Trophoblast cell (in vitro differentiated cells and primary cell): ENCODE results near the gene ITGB3BP.
"Not testable (repeated sequence)": the region's sequence is repeated elsewhere in the genome, so short reads cannot be mapped to it uniquely, and the experiment has no call there.

Source experiments
- DNase-seq, 2 donors: peaks; one replicate each; pipeline ENCODE4 v3.0.0-alpha.2; 2016
- H2AFZ ChIP-seq: 2 replicates; pipeline ENCODE4 v1.6.1; 2013; ENCODE audit warnings: low read length, moderate library complexity, mild to moderate bottlenecking; ENCODE audit not compliant: insufficient read depth, poor library complexity
- H2AK5ac ChIP-seq: 2 replicates; pipeline ENCODE4 v1.6.1; 2013; ENCODE audit warnings: mild to moderate bottlenecking, low read length
- H2BK120ac ChIP-seq: 2 replicates; pipeline ENCODE4 v1.6.1; 2013; ENCODE audit warnings: low read length, mild to moderate bottlenecking, moderate library complexity; ENCODE audit not compliant: insufficient read depth, poor library complexity
- H2BK12ac ChIP-seq: 2 replicates; pipeline ENCODE4 v1.6.1; 2013; ENCODE audit warnings: mild to moderate bottlenecking, low read length, moderate library complexity
- H2BK5ac ChIP-seq: 2 replicates; pipeline ENCODE4 v1.6.1; 2013; ENCODE audit warnings: low read length, low read depth, moderate library complexity, mild to moderate bottlenecking; ENCODE audit not compliant: poor library complexity
- H3K14ac ChIP-seq: 2 replicates; pipeline ENCODE4 v1.6.1; 2013; ENCODE audit warnings: mild to moderate bottlenecking, low read length
- H3K18ac ChIP-seq: 2 replicates; pipeline ENCODE4 v1.6.1; 2013; ENCODE audit warnings: mild to moderate bottlenecking, low read length
- H3K23ac ChIP-seq: 2 replicates; pipeline ENCODE4 v1.6.1; 2013; ENCODE audit warnings: low read length
- H3K27ac ChIP-seq: 2 replicates; pipeline ENCODE4 v1.5.1; 2013; ENCODE audit warnings: low read depth, mild to moderate bottlenecking, inconsistent platforms, low read length, moderate library complexity
- H3K27me3 ChIP-seq: 2 replicates; pipeline ENCODE4 v1.6.1; 2013; ENCODE audit warnings: inconsistent platforms, mild to moderate bottlenecking, low read length, moderate library complexity; ENCODE audit not compliant: insufficient read depth
- H3K36me3 ChIP-seq, 2 experiments: 1 replicate in 1 of 2; 2 replicates in 1 of 2; pipeline ENCODE4 v1.6.1; 2013; ENCODE audit warnings: low read length in 2 of 2, mild to moderate bottlenecking in 2 of 2, moderate library complexity in 1 of 2; ENCODE audit not compliant: insufficient read depth in 2 of 2, control insufficient read depth in 1 of 2
- H3K4ac ChIP-seq: 2 replicates; pipeline ENCODE4 v1.6.1; 2013; ENCODE audit warnings: low read depth, mild to moderate bottlenecking, low read length, moderate library complexity
- H3K4me1 ChIP-seq, 2 experiments: 1 replicate in 1 of 2; 2 replicates in 1 of 2; pipeline ENCODE4 v1.6.1; 2013; ENCODE audit warnings: low read length in 2 of 2, mild to moderate bottlenecking in 2 of 2, moderate library complexity in 1 of 2; ENCODE audit not compliant: insufficient read depth in 2 of 2, control insufficient read depth in 1 of 2
- H3K4me2 ChIP-seq: 2 replicates; pipeline ENCODE4 v1.6.1; 2013; ENCODE audit warnings: inconsistent platforms, mild to moderate bottlenecking, low read length, moderate library complexity
- H3K4me3 ChIP-seq: 2 replicates; pipeline ENCODE4 v1.5.1; 2013; ENCODE audit warnings: mild to moderate bottlenecking, low read depth, low read length, inconsistent platforms
- H3K79me1 ChIP-seq: one replicate; pipeline ENCODE4 v1.6.1; 2013; ENCODE audit warnings: low read length
- H3K79me2 ChIP-seq: 2 replicates; pipeline ENCODE4 v1.6.1; 2013; ENCODE audit warnings: low read length, mild to moderate bottlenecking; ENCODE audit not compliant: control insufficient read depth, insufficient read depth, poor library complexity
- H3K9ac ChIP-seq: 2 replicates; pipeline ENCODE4 v1.6.1; 2013; ENCODE audit warnings: mild to moderate bottlenecking, low read length
- H3K9me3 ChIP-seq: 2 replicates; pipeline ENCODE4 v1.6.1; 2013; ENCODE audit warnings: low read depth, mild to moderate bottlenecking, control low read depth, inconsistent platforms, low read length; ENCODE audit not compliant: insufficient read depth
- H4K12ac ChIP-seq: 2 replicates; pipeline ENCODE4 v1.6.1; 2013; ENCODE audit warnings: low read depth, mild to moderate bottlenecking, low read length, moderate library complexity
- H4K8ac ChIP-seq: 2 replicates; pipeline ENCODE4 v1.6.1; 2013; ENCODE audit warnings: low read depth, mild to moderate bottlenecking, low read length, moderate library complexity
- H4K91ac ChIP-seq: one replicate; pipeline ENCODE4 v1.6.1; 2013; ENCODE audit warnings: low read depth, mild to moderate bottlenecking, low read length, moderate library complexity
- WGBS: extraction: QIAGEN DNeasy Blood & Tissue Kit; methylation state at CpG from one replicate; pipeline ENCODE4 v1.1.7; 2013; ENCODE audit warnings: missing lambda C conversion rate; ENCODE audit not compliant: insufficient read length, insufficient coverage; ENCODE audit errors: extremely low coverage; 5-methylcytosine and 5-hydroxymethylcytosine counted together

ITGB3BP gene

DNA sequence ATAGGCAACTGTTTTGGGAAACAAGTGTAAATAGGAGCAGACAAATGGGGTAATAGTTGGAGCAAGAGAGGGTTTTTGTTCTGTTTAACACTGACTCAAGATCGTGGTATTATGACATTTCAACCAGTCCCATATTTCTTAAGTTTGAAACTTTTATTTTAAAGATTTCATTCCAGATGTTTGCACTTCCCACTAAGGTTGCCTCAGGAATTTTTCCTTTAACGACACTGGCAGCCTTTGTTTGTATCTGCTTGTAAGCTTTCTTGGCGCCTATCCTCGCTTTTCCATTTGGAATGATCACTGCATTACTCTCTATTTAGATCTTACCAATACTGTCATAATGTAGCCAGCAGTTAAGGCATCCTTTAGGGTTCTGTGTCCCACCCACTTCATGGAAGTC is 87.9 kb downstream of the ITGB3BP start:
- Histone ChIP-seq H3K27ac (no peak overlapping the region), H2BK5ac (no peak overlapping the region), H3K79me2 (no peaks in the 10 kb centered on the region), H3K79me1 (no peaks in the 10 kb centered on the region), H3K23ac (no peak overlapping the region), H3K9me3 (no peaks in the 10 kb centered on the region), H3K4me1 (no peaks in the 10 kb centered on the region), H4K12ac (no peak overlapping the region), H4K91ac (no peak overlapping the region), H3K4me3 (no peak overlapping the region), H2BK120ac (no peak overlapping the region), H2AFZ (no peak overlapping the region), H3K4ac (no peak overlapping the region), H3K9ac (no peak overlapping the region), H4K8ac (no peak overlapping the region), H3K4me2 (no peak overlapping the region), H3K36me3 (peaks cover 0 to 2% of the 10 kb centered on the region in 2 experiments), H3K27me3 (no peaks in the 10 kb centered on the region), H3K18ac (no peak overlapping the region), H2AK5ac (no peak overlapping the region), H2BK12ac (no peak overlapping the region), H3K14ac (no peak overlapping the region)
- no CpG with 5 or more reads among the region's 4 CpGs for WGBS
- no peak for DNase-seq

DNA sequence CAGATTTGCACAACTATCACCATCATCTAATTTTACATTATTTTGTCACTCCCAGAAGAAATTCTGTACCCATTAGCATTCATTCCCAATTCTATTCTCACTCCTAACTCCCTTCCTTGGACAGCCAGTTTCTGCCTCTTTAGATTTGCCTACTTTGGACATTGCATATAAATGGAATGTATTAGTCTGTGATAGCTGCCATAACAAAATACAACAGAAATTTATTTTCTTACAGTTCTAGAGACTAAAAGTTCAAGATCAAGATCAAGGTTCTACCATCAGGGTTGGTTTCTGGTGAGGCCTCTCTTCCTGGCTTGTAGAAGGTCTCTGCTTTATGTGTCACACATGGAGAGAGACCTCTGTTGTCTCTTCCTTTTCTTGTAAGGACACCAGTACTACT is 93.7 kb downstream of the ITGB3BP start:
- H3K27ac ChIP-seq: no peak overlapping the region
- no peak overlapping the region for H3K14ac ChIP-seq
- H3K4me1 ChIP-seq: no peaks in the 10 kb centered on the region
- H3K9me3 ChIP-seq: no peaks in the 10 kb centered on the region
- H4K8ac ChIP-seq: no peak overlapping the region
- no peak overlapping the region for H4K12ac ChIP-seq
- no peak overlapping the region for H2AK5ac ChIP-seq
- H3K23ac ChIP-seq: no peak overlapping the region
- H3K4ac ChIP-seq: no peak overlapping the region
- H2BK5ac ChIP-seq: no peak overlapping the region
- no peak overlapping the region for H2AFZ ChIP-seq
- no peak overlapping the region for H3K4me2 ChIP-seq
- no peak for DNase-seq
- H3K79me1 ChIP-seq: no peaks in the 10 kb centered on the region
- H2BK12ac ChIP-seq: no peak overlapping the region
- H2BK120ac ChIP-seq: no peak overlapping the region
- H3K4me3 ChIP-seq: no peak overlapping the region
- no peaks in the 10 kb centered on the region for H3K79me2 ChIP-seq
- no peaks in the 10 kb centered on the region for H3K27me3 ChIP-seq
- no peak overlapping the region for H3K9ac ChIP-seq
- H3K36me3 ChIP-seq: no peaks in the 10 kb centered on the region
- H3K18ac ChIP-seq: no peak overlapping the region
- no peak overlapping the region for H4K91ac ChIP-seq

DNA sequence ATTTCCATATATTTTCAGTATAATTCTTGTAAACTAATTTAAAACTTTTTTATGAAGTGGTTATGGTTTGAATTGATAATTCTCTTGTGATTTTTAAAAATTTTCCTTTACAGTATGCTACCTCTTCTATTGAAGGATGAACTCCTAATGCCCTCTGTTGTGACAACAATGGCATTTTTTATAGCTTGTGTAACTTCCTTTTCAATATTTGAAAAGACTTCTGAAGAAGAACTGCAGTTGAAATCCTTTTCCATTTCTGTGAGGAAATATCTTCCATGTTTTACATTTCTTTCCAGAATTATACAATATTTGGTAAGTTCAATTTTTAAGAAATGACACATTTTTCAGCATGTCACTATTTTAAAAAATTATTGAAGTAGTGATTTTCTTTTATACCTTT is 94.2 kb downstream of the ITGB3BP start:
- Histone ChIP-seq H4K12ac (no peak overlapping the region), H3K4me3 (no peak overlapping the region), H2AK5ac (no peak overlapping the region), H2BK5ac (no peak overlapping the region), H2AFZ (no peak overlapping the region), H3K18ac (no peak overlapping the region), H2BK120ac (no peak overlapping the region), H3K4me2 (no peak overlapping the region), H3K36me3 (no peaks in the 10 kb centered on the region), H2BK12ac (no peak overlapping the region), H3K79me2 (no peaks in the 10 kb centered on the region), H3K79me1 (no peaks in the 10 kb centered on the region), H4K8ac (no peak overlapping the region), H3K23ac (no peak overlapping the region), H3K27ac (no peak overlapping the region), H3K27me3 (no peaks in the 10 kb centered on the region), H4K91ac (no peak overlapping the region), H3K14ac (no peak overlapping the region), H3K9ac (no peak overlapping the region), H3K9me3 (no peaks in the 10 kb centered on the region), H3K4ac (no peak overlapping the region), H3K4me1 (no peaks in the 10 kb centered on the region)
- no peak for DNase-seq

DNA sequence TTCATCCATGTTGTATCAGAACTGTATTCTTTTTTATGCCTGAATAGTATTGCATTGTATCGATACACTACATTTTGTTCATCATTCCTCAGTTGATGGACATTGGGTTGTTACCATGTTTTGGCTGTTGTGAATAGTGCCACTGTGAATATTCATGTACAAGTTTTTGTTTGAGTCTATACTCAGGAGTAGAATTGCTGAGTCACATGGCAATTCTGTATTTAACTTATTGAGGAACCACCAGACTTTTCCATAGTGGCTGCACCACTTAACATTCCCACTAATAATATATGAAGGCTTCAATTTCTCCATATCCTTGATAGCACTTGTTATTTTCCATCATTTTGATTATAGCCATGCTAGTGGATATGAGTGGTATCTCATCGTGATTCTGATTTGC is 99.4 kb downstream of the ITGB3BP start:
- no peak overlapping the region for H3K27ac ChIP-seq
- H4K12ac ChIP-seq: no peak overlapping the region
- H3K4me1 ChIP-seq: no peaks in the 10 kb centered on the region
- no peak overlapping the region for H3K4me2 ChIP-seq
- no peaks in the 10 kb centered on the region for H3K79me2 ChIP-seq
- no peak overlapping the region for H3K14ac ChIP-seq
- H3K27me3 ChIP-seq: no peaks in the 10 kb centered on the region
- no peak overlapping the region for H3K4ac ChIP-seq
- no peak overlapping the region for H3K9ac ChIP-seq
- no peak overlapping the region for H2BK120ac ChIP-seq
- no peak for DNase-seq
- no peak overlapping the region for H2AK5ac ChIP-seq
- WGBS: no CpG with 5 or more reads among the region's 2 CpGs
- no peaks in the 10 kb centered on the region for H3K36me3 ChIP-seq
- no peaks in the 10 kb centered on the region for H3K9me3 ChIP-seq
- H3K79me1 ChIP-seq: no peaks in the 10 kb centered on the region
- no peak overlapping the region for H2BK5ac ChIP-seq
- no peak overlapping the region for H4K8ac ChIP-seq
- no peak overlapping the region for H4K91ac ChIP-seq
- H2AFZ ChIP-seq: no peak overlapping the region
- H3K4me3 ChIP-seq: no peak overlapping the region
- H2BK12ac ChIP-seq: no peak overlapping the region
- no peak overlapping the region for H3K23ac ChIP-seq
- no peak overlapping the region for H3K18ac ChIP-seq

DNA sequence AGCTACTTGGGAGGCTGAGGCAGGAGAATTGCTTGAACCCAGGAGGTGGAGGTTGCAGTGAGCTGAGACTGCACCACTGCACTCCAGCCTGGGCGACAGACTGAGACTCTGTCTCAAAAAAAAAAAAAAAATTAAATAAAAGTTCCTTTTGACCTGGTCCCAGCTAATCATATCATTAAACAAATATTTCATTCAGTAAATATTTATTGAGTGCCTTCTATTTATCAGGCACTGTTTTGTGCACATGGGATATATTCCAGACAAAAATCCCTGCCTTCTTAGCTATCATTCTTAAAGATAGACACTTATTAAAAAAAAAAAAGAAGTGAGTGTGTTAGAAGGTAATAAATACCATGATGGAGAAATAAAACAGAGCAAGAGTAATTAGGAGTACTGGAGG is 102.3 kb downstream of the ITGB3BP start:
- H3K4me1 ChIP-seq, H3K79me1 ChIP-seq, H2AFZ ChIP-seq, H4K12ac ChIP-seq, H3K4me3 ChIP-seq, H3K23ac ChIP-seq, H2BK5ac ChIP-seq, H3K27ac ChIP-seq, H4K8ac ChIP-seq, H3K79me2 ChIP-seq, H3K27me3 ChIP-seq, H3K18ac ChIP-seq, H2AK5ac ChIP-seq, H3K14ac ChIP-seq, H3K36me3 ChIP-seq, H4K91ac ChIP-seq, H3K9ac ChIP-seq, H2BK12ac ChIP-seq, H3K4me2 ChIP-seq, DNase-seq, H2BK120ac ChIP-seq, H3K4ac ChIP-seq, H3K9me3 ChIP-seq: not testable (repeated sequence)
- no CpG with 5 or more reads among the region's 1 CpG for WGBS
